Measurements from ENCODE around the gene CFAP46. TPM values are rescaled to one million over a fixed set of nuclear protein-coding genes. Genes with fewer than 3 reads are reported as not detected.
"Not testable (repeated sequence)": the region's sequence is repeated elsewhere in the genome, so short reads cannot be mapped to it uniquely, and the experiment has no call there.

The CFAP46 gene
- total RNA-seq, 2 experiments from 2014 or later, result not detected

GRCh38 chr10:132898391-132899053, 43.8 kb downstream of the CFAP46 start:
- ATAC-seq (ENCODE audit: poor library complexity) (no peak), DNase-seq (no peak)
- Histone ChIP-seq H3K36me3 (ENCODE audit: insufficient read depth, low read length) (no peaks in the 10 kb centered on the region), H3K4me3 (ENCODE audit: low read length) (no peak overlapping the region), H3K4me1 (ENCODE audit: insufficient read depth, low read length) (no peaks in the 10 kb centered on the region), H3K27me3 (ENCODE audit: control insufficient read depth in 1 of 2, insufficient read depth in 2 of 2, low read length in 2 of 2) (no peaks in the 10 kb centered on the region), H3K9me3 (ENCODE audit: control insufficient read depth in 1 of 2, insufficient read depth in 1 of 2, low read length in 2 of 2) (peaks cover 0 to 16% of the 10 kb centered on the region in 2 experiments), H3K27ac (ENCODE audit: low read depth in 1 of 2, low read length in 2 of 2) (no peak overlapping the region)
- no peaks in the 10 kb centered on the region for H3K9me3 Mint-ChIP-seq
- peaks cover 16% of the 10 kb centered on the region for H3K27me3 Mint-ChIP-seq
- no peak overlapping the region for H3K4me3 Mint-ChIP-seq
- H3K27ac Mint-ChIP-seq, result no peak overlapping the region
- TF ChIP-seq CTCF (IDR thresholded peaks at IDR 0.05), result no peak
- H3K4me1 Mint-ChIP-seq (ENCODE audit: low read depth), result no peaks in the 10 kb centered on the region
- ChIA-PET CTCF (no interaction called here), POLR2A (no interaction called here)
- intact Hi-C loops (cut with DNase I, micrococcal nuclease), result no loop called here
- H3K36me3 Mint-ChIP-seq (ENCODE audit: low read depth), result no peaks in the 10 kb centered on the region

- Mint-ChIP-seq H3K4me1 (ENCODE audit: low read depth) (no peaks in the 10 kb centered on the region), H3K27ac (no peak overlapping the region), H3K36me3 (ENCODE audit: low read depth) (no peaks in the 10 kb centered on the region), H3K4me3 (no peak overlapping the region), H3K9me3 (no peaks in the 10 kb centered on the region), H3K27me3 (peaks cover 22% of the 10 kb centered on the region)
- TF ChIP-seq CTCF (IDR thresholded peaks at IDR 0.05), result no peak
- Histone ChIP-seq H3K36me3 (ENCODE audit: insufficient read depth, low read length) (no peaks in the 10 kb centered on the region), H3K4me1 (ENCODE audit: insufficient read depth, low read length) (no peaks in the 10 kb centered on the region), H3K9me3 (ENCODE audit: control insufficient read depth in 1 of 2, insufficient read depth in 1 of 2, low read length in 2 of 2) (peaks cover 0 to 16% of the 10 kb centered on the region in 2 experiments), H3K27ac (ENCODE audit: low read depth in 1 of 2, low read length in 2 of 2) (no peak overlapping the region), H3K4me3 (ENCODE audit: low read length) (no peak overlapping the region), H3K27me3 (ENCODE audit: control insufficient read depth in 1 of 2, insufficient read depth in 2 of 2, low read length in 2 of 2) (peaks cover 0 to 4% of the 10 kb centered on the region in 2 experiments)
- ChIA-PET POLR2A (no interaction called here), CTCF (no interaction called here)
- intact Hi-C loops (cut with DNase I, micrococcal nuclease), result no loop called here
- ATAC-seq (ENCODE audit: poor library complexity), result no peak
- DNase-seq, result peak in 1 of 14 experiments; percentile 31
Measured at GRCh38 chr10:132897516-132898381, 44.6 kb downstream of the CFAP46 start.

DNA sequence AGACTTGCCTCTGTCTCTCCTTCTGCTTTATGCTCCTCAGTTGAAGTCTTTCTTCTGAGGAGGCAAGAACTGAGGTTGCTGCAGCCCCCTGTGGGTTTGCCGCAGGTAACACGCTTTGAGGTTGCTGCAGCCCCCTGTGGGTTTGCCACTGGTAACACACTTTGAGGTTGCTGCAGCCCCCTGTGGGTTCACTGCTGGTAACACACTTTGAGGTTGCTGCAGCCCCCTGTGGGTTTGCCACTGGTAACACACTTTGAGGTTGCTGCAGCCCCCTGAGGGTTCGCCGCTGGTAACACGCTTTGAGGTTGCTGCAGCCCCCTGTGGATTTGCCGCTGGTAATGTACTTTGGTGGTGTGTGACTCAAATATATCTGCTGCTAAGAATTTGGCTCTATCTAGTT, 48.6 kb downstream of the CFAP46 start:
- H3K9me3 Mint-ChIP-seq; intact Hi-C loops (cut with DNase I, micrococcal nuclease); H3K27ac Mint-ChIP-seq; H3K27ac ChIP-seq (ENCODE audit: low read depth in 1 of 2, low read length in 2 of 2); H3K9me3 ChIP-seq (ENCODE audit: control insufficient read depth in 1 of 2, insufficient read depth in 1 of 2, low read length in 2 of 2); POLR2A ChIA-PET; H3K36me3 ChIP-seq (ENCODE audit: insufficient read depth, low read length); H3K4me1 Mint-ChIP-seq (ENCODE audit: low read depth); H3K36me3 Mint-ChIP-seq (ENCODE audit: low read depth); H3K4me3 Mint-ChIP-seq; H3K4me3 ChIP-seq (ENCODE audit: low read length); H3K4me1 ChIP-seq (ENCODE audit: insufficient read depth, low read length); ATAC-seq (ENCODE audit: poor library complexity); CTCF ChIA-PET; DNase-seq: not testable (repeated sequence)
- peaks cover 9 to 11% of the 10 kb centered on the region in 2 experiments for H3K27me3 ChIP-seq (ENCODE audit: control insufficient read depth in 1 of 2, insufficient read depth in 2 of 2, low read length in 2 of 2)
- H3K27me3 Mint-ChIP-seq, result peaks cover 26% of the 10 kb centered on the region
